ENCODE data around the gene RSPO3. TPM values are rescaled to one million over a fixed set of nuclear protein-coding genes. Genes with fewer than 3 reads are reported as not detected.

RSPO3 gene
- total RNA-seq, 1 experiment from 2014 or later, result not detected

DNA sequence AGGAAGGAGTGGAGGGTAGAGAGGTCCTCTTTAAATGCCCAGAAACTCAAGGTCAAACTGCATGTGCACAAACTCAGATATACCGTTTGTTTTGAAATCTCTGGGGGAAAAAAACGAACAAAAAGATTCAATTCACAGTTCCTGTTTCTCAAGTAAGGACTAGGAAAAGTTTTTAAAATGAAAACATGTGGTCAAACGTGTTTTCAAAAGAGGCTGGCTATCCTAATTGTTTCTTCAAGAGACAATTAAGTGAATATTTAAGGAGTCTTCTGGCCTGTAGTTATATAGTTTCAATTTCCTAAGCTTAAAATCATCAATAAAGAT, 3.1 kb downstream of the RSPO3 start:
- no peaks in the 10 kb centered on the region for H3K36me3 ChIP-seq (ENCODE audit: control insufficient read depth in 1 of 2, insufficient read depth in 2 of 2, low read length in 2 of 2)
- TF ChIP-seq, protein P1, sequence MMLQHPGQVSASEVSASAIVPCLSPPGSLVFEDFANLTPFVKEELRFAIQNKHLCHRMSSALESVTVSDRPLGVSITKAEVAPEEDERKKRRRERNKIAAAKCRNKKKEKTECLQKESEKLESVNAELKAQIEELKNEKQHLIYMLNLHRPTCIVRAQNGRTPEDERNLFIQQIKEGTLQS (IDR thresholded peaks at IDR 0.05), result no peak
- TF ChIP-seq TCF7L2 (IDR thresholded peaks at IDR 0.05; ENCODE audit: borderline replicate concordance, extremely low read depth, insufficient read depth, insufficient read length) (no peak), CBX3 (IDR thresholded peaks at IDR 0.05; ENCODE audit: low read depth) (no peak), POLR2A (IDR thresholded peaks at IDR 0.05; ENCODE audit: borderline replicate concordance, extremely low read depth, insufficient read depth, insufficient read length) (no peak), EZH2phosphoT487 (IDR thresholded peaks at IDR 0.05; ENCODE audit: borderline replicate concordance) (no peak), ELF1 (IDR thresholded peaks at IDR 0.05; ENCODE audit: borderline replicate concordance, low read depth) (no peak), ZFX (IDR thresholded peaks at IDR 0.05) (no peak), YY1 (IDR thresholded peaks at IDR 0.05; ENCODE audit: extremely low read depth, insufficient replicate concordance, low read depth, low read length) (no peak), CEBPB (IDR thresholded peaks at IDR 0.05; ENCODE audit: low read depth) (no peak), SP1 (IDR thresholded peaks at IDR 0.05; ENCODE audit: low read depth) (no peak), EZH2 (IDR thresholded peaks at IDR 0.05) (no peak), SRF (IDR thresholded peaks at IDR 0.05; ENCODE audit: low read depth) (no peak), POLR2AphosphoS5 (IDR thresholded peaks at IDR 0.05; ENCODE audit: low read depth, low read length) (no peak), RAD21 (IDR thresholded peaks at IDR 0.05; ENCODE audit: low read depth) (no peak), ZNF274 (IDR thresholded peaks at IDR 0.05; ENCODE audit: low read depth, low read length) (no peak), SIN3A (IDR thresholded peaks at IDR 0.05; ENCODE audit: low read depth) (no peak)
- TF ChIP-seq, protein P2, sequence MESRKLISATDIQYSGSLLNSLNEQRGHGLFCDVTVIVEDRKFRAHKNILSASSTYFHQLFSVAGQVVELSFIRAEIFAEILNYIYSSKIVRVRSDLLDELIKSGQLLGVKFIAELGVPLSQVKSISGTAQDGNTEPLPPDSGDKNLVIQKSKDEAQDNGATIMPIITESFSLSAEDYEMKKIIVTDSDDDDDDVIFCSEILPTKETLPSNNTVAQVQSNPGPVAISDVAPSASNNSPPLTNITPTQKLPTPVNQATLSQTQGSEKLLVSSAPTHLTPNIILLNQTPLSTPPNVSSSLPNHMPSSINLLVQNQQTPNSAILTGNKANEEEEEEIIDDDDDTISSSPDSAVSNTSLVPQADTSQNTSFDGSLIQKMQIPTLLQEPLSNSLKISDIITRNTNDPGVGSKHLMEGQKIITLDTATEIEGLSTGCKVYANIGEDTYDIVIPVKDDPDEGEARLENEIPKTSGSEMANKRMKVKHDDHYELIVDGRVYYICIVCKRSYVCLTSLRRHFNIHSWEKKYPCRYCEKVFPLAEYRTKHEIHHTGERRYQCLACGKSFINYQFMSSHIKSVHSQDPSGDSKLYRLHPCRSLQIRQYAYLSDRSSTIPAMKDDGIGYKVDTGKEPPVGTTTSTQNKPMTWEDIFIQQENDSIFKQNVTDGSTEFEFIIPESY (IDR thresholded peaks at IDR 0.05; ENCODE audit: extremely low read depth, insufficient replicate concordance, low read length), result no peak
- TF ChIP-seq, protein P3, sequence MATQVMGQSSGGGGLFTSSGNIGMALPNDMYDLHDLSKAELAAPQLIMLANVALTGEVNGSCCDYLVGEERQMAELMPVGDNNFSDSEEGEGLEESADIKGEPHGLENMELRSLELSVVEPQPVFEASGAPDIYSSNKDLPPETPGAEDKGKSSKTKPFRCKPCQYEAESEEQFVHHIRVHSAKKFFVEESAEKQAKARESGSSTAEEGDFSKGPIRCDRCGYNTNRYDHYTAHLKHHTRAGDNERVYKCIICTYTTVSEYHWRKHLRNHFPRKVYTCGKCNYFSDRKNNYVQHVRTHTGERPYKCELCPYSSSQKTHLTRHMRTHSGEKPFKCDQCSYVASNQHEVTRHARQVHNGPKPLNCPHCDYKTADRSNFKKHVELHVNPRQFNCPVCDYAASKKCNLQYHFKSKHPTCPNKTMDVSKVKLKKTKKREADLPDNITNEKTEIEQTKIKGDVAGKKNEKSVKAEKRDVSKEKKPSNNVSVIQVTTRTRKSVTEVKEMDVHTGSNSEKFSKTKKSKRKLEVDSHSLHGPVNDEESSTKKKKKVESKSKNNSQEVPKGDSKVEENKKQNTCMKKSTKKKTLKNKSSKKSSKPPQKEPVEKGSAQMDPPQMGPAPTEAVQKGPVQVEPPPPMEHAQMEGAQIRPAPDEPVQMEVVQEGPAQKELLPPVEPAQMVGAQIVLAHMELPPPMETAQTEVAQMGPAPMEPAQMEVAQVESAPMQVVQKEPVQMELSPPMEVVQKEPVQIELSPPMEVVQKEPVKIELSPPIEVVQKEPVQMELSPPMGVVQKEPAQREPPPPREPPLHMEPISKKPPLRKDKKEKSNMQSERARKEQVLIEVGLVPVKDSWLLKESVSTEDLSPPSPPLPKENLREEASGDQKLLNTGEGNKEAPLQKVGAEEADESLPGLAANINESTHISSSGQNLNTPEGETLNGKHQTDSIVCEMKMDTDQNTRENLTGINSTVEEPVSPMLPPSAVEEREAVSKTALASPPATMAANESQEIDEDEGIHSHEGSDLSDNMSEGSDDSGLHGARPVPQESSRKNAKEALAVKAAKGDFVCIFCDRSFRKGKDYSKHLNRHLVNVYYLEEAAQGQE (IDR thresholded peaks at IDR 0.05; ENCODE audit: low read depth), result no peak
- TF ChIP-seq, protein P4, sequence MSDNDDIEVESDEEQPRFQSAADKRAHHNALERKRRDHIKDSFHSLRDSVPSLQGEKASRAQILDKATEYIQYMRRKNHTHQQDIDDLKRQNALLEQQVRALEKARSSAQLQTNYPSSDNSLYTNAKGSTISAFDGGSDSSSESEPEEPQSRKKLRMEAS (IDR thresholded peaks at IDR 0.05), result no peak
- H2AFZ ChIP-seq (ENCODE audit: low read depth, low read length, poor library complexity, severe bottlenecking), result no peak overlapping the region
- no peak for ATAC-seq
- no peaks in the 10 kb centered on the region for H4K20me1 ChIP-seq (ENCODE audit: insufficient read depth)
- H3K27me3 ChIP-seq (ENCODE audit: insufficient read depth, low read length), result peaks cover 32% of the 10 kb centered on the region
- intact Hi-C loops (cut with micrococcal nuclease), result loop anchor here (2.0 to 10.0 kb wide), 6 partner anchors 319 to 1807 kb away; no protein-coding TSS in a partner anchor
- no peaks in the 10 kb centered on the region for H3K9me3 ChIP-seq (ENCODE audit: control insufficient read depth in 1 of 2, insufficient read depth in 1 of 2, low read depth in 1 of 2, low read length in 2 of 2)
- no TSS peak for BruUV-seq (replicated peaks)
- H3K27ac ChIP-seq (ENCODE audit: low read depth, low read length), result no peak overlapping the region
- H3K4me1 ChIP-seq (ENCODE audit: control insufficient read depth in 1 of 2, insufficient read depth in 2 of 2, low read length in 2 of 2), result no peaks in the 10 kb centered on the region
- no peak for DNase-seq (ENCODE audit: low read depth, low spot score)
- no peaks in the 10 kb centered on the region for H3K9me2 ChIP-seq (ENCODE audit: insufficient read depth)
- ChIA-PET RAD21 (ENCODE audit: low non-redundant PET in 1 of 2, low total read pairs in 2 of 2, uncharacterized antibody in 2 of 2, unreplicated experiment in 2 of 2) (no interaction called here), CTCF (no interaction called here), POLR2A (no interaction called here)
- no peak overlapping the region for H3K4me3 ChIP-seq (replicated peaks in 1 of 2; ENCODE audit: low read depth in 1 of 2, low read length in 2 of 2)
- no peaks in the 10 kb centered on the region for H3K79me2 ChIP-seq (ENCODE audit: insufficient read depth, low read length)
- H3K4me2 ChIP-seq (ENCODE audit: low read length), result no peak overlapping the region
- no peak overlapping the region for H3K9ac ChIP-seq (ENCODE audit: low read length)
